Measurements from ENCODE around the gene ACSBG1. TPM values are rescaled to one million over a fixed set of nuclear protein-coding genes. Genes with fewer than 3 reads are reported as not detected.

The ACSBG1 gene
- total and polyA plus RNA-seq, 12 donors = 1.9 to 42.3 (median 5.6) TPM

DNA sequence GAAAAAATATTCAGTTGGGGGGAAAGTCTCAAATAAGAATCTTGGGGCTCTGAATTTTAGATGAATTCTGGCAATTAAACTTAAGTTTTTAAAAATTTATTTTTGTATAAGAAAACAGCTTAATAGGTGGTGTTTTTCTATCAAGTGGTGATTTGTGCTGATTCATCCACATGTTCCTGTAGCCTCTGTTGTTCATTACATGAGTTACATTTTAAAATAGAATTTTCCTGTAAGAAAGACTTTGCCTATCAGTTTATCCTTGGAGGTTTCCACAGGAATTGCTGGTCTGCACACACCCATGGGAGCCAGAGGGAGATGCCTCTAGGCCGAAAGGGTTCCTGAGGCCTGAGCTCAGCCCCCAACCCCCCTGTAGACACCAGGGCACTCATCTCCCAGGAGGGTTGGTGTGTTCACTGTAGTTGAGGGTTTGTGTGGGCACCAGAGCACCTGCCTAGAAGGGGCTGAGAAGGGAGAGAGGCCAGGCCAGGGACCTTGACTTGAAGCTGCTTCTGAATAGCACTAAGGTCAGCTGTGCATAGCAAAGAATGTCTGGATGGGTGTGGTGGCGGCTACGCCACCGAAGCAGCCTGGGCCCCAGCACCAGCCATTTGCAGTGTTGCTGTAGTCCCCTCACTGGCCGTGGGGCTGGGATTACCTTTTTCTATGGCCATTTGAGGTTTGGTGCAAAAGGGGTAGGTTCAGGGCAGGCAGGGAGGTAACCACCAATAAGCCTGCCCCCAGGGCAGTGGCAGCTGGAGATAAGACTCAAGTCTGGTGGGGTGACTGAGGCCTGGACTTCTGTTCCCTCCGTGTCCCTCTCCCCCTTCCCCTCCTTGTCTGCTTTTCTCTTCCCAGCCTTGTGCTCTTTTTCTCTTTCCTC lies 41.9 kb upstream of the ACSBG1 start:
- DNase-seq = no peak
- Histone ChIP-seq H3K27ac (peak overlapping the region in 1 of 5 donors; percentile 41), H3K4me1 (replicated peaks in 1 of 2) (peaks cover 0 to 5% of the 10 kb centered on the region in 2 donors), H3K4me3 (no peak overlapping the region), H3K27me3 (no peaks in the 10 kb centered on the region), H3K36me3 (replicated peaks in 1 of 2) (peaks cover 0 to 40% of the 10 kb centered on the region in 2 donors), H3K9me3 (replicated peaks in 1 of 3) (no peaks in the 10 kb centered on the region)
- WGBS, 4 donors = 87 to 92% (median 91%) methylated on average over 6 of the region's 6 CpGs
- intact Hi-C loops (cut with DNase I) = no loop called here
- TF ChIP-seq POLR2A (IDR thresholded peaks at IDR 0.05) (no peak), CTCF (IDR thresholded peaks at IDR 0.05) (no peak)

GRCh38 chr15:78274994-78275393 lies 40.6 kb upstream of the ACSBG1 start:
- Histone ChIP-seq H3K36me3 (replicated peaks in 1 of 2) (peaks cover 0 to 30% of the 10 kb centered on the region in 2 donors), H3K9me3 (replicated peaks in 1 of 3) (no peaks in the 10 kb centered on the region), H3K4me1 (replicated peaks in 1 of 2) (peaks cover 0 to 5% of the 10 kb centered on the region in 2 donors), H3K27ac (no peak overlapping the region), H3K27me3 (no peaks in the 10 kb centered on the region), H3K4me3 (no peak overlapping the region)
- no peak for TF ChIP-seq POLR2A (IDR thresholded peaks at IDR 0.05)
- TF ChIP-seq CTCF (IDR thresholded peaks at IDR 0.05) = no peak
- no peak for DNase-seq
- intact Hi-C loops (cut with DNase I) = no loop called here
- 86 to 97% (median 92%) methylated on average over 1 to 5 of the region's 5 CpGs for WGBS, 4 donors

DNA sequence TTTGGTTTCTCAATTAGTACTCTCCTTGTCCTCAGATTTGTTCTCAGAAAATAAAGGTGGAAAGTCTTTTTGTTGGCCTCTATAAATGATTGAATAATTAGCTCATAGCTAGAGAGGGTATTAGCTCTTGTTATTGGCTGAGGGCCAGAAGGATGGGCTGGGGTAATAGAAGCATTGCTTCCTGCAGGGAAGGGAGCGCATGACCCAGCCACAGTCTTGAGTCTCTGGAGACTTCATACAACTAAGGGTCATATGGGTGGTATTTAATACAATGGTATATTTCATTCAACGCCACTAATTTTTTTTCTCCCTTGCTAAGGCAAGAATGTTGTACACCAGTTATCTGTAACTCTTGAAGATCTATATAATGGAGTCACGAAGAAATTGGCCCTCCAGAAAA lies 38.4 kb upstream of the ACSBG1 start:
- peaks cover 0 to 23% of the 10 kb centered on the region in 2 donors for H3K36me3 ChIP-seq (replicated peaks in 1 of 2)
- no peak for DNase-seq
- no peaks in the 10 kb centered on the region for H3K9me3 ChIP-seq (replicated peaks in 1 of 3)
- 92 to 94% (median 92%) methylated on average over 3 of the region's 3 CpGs for WGBS, 4 donors
- intact Hi-C loops (cut with DNase I) = no loop called here
- peaks cover 0 to 5% of the 10 kb centered on the region in 2 donors for H3K4me1 ChIP-seq (replicated peaks in 1 of 2)
- H3K27ac ChIP-seq = no peak overlapping the region
- no peak overlapping the region for H3K4me3 ChIP-seq
- TF ChIP-seq POLR2A (IDR thresholded peaks at IDR 0.05) (no peak), CTCF (IDR thresholded peaks at IDR 0.05) (no peak)
- H3K27me3 ChIP-seq = no peaks in the 10 kb centered on the region

DNA sequence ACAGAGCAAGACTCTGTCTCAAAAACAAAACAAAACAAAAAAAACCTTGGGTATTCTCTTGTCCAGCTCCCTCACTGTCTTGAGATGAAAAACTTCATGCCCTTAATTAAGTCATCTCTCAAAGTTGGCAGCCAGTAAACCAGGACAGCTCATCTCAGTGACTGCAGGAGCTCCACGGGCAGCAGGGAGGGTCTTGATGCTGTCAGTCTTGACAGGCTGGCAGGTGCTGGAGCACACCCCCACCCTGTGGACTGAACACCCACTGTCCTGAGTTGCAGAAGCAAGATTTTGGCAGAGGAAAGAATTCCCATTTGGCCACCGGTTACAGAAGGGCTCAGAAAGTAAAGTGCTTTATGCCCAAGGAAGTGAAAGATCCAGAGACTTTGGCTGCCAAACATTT lies 38.0 kb upstream of the ACSBG1 start:
- TF ChIP-seq POLR2A (IDR thresholded peaks at IDR 0.05) = no peak
- no peak for TF ChIP-seq CTCF (IDR thresholded peaks at IDR 0.05)
- no peaks in the 10 kb centered on the region for H3K9me3 ChIP-seq (replicated peaks in 1 of 3)
- no peak for DNase-seq
- peaks cover 0 to 19% of the 10 kb centered on the region in 2 donors for H3K36me3 ChIP-seq (replicated peaks in 1 of 2)
- H3K27ac ChIP-seq = no peak overlapping the region
- intact Hi-C loops (cut with DNase I) = no loop called here
- H3K4me1 ChIP-seq (replicated peaks in 1 of 2) = peaks cover 0 to 5% of the 10 kb centered on the region in 2 donors
- no peak overlapping the region for H3K4me3 ChIP-seq
- 57 to 77% (median 73%) methylated on average over 1 to 2 of the region's 2 CpGs for WGBS, 4 donors
- no peaks in the 10 kb centered on the region for H3K27me3 ChIP-seq
